GM23338 (cell line): Measurements from ENCODE around the gene TPX2. TPM values are rescaled to one million over a fixed set of nuclear protein-coding genes. Genes with fewer than 3 reads are reported as not detected.

Experiments used
- ATAC-seq: fragments of 200-7000 bp; cut with Tn5 transposase; 3 replicates; pipeline ENCODE4 v1.9.1; 2020
- DNase-seq: peaks from one replicate; pipeline ENCODE4 v3.0.0-alpha.2; 2015; ENCODE audit warnings: low spot score
- H2AFZ ChIP-seq: fragments of 200-600 bp; sonication (generic); 2 replicates; pipeline ENCODE4 v1.8.0; 2016; ENCODE audit warnings: antibody characterized with exemption, mild to moderate bottlenecking, moderate library complexity
- H3F3A ChIP-seq: fragments of 200-600 bp; sonication (generic); replicated peaks from 2 replicates; pipeline ENCODE4 v1.8.0; 2017; ENCODE audit warnings: antibody characterized with exemption, mixed run types, low read depth
- H3K27ac ChIP-seq: fragments of 200-600 bp; sonication (generic); 2 replicates; pipeline ENCODE4 v1.6.1; 2016; ENCODE audit warnings: low read depth
- H3K27me3 ChIP-seq: fragments of 200-600 bp; sonication (generic); 2 replicates; pipeline ENCODE4 v1.8.0; 2016; ENCODE audit warnings: mild to moderate bottlenecking, mixed run types, moderate library complexity; ENCODE audit not compliant: insufficient read depth
- H3K36me3 ChIP-seq: fragments of 200-600 bp; sonication (generic); 2 replicates; pipeline ENCODE4 v1.8.0; 2016; ENCODE audit warnings: mild to moderate bottlenecking; ENCODE audit not compliant: insufficient read depth
- H3K4me1 ChIP-seq: fragments of 200-600 bp; sonication (generic); 2 replicates; pipeline ENCODE4 v1.8.0; 2016; ENCODE audit warnings: mild to moderate bottlenecking, moderate library complexity; ENCODE audit not compliant: insufficient read depth
- H3K4me2 ChIP-seq: fragments of 200-600 bp; sonication (generic); 2 replicates; pipeline ENCODE4 v1.7.1; 2017; ENCODE audit warnings: mixed run types
- H3K4me3 ChIP-seq: fragments of 200-600 bp; sonication (generic); 2 replicates; pipeline ENCODE4 v1.6.1; 2016; ENCODE audit warnings: mixed run types
- H3K79me2 ChIP-seq: fragments of 200-600 bp; sonication (generic); replicated peaks from 2 replicates; pipeline ENCODE4 v1.8.0; 2017; ENCODE audit warnings: mild to moderate bottlenecking; ENCODE audit not compliant: insufficient read depth
- H3K9me2 ChIP-seq: fragments of 200-600 bp; sonication (generic); 2 replicates; pipeline ENCODE4 v1.8.0; 2017; ENCODE audit not compliant: insufficient read depth
- H4K20me1 ChIP-seq: fragments of 200-600 bp; sonication (generic); replicated peaks from 2 replicates; pipeline ENCODE4 v1.8.0; 2017; ENCODE audit warnings: mild to moderate bottlenecking; ENCODE audit not compliant: insufficient read depth
- H3K27ac Mint-ChIP-seq: 2 replicates; pipeline ENCODE4 v1.8.0; 2020; ENCODE audit warnings: inconsistent platforms, mild to moderate bottlenecking, moderate library complexity, mixed read lengths
- H3K27me3 Mint-ChIP-seq: 3 replicates; pipeline ENCODE4 v1.8.0; 2022; ENCODE audit warnings: low read depth, mild to moderate bottlenecking, moderate library complexity, mixed read lengths, inconsistent platforms; ENCODE audit not compliant: insufficient read depth, poor library complexity
- H3K36me3 Mint-ChIP-seq: 3 replicates; pipeline ENCODE4 v1.8.0; 2021; ENCODE audit warnings: low read depth, mild to moderate bottlenecking, inconsistent platforms, moderate library complexity, mixed read lengths
- H3K4me1 Mint-ChIP-seq: 3 replicates; pipeline ENCODE4 v1.8.0; 2020; ENCODE audit warnings: mild to moderate bottlenecking, inconsistent platforms, mixed read lengths
- H3K4me3 Mint-ChIP-seq: 3 replicates; pipeline ENCODE4 v1.8.0; 2021; ENCODE audit warnings: moderate library complexity, mild to moderate bottlenecking, inconsistent platforms, mixed read lengths
- H3K9me3 Mint-ChIP-seq: 3 replicates; pipeline ENCODE4 v1.8.0; 2020; ENCODE audit warnings: moderate library complexity, mild to moderate bottlenecking, inconsistent platforms, mixed read lengths
- EZH2 ChIP-seq: fragments of 200-600 bp; sonication (generic); IDR thresholded peaks from one replicate; pipeline ENCODE4 v1.8.0; 2017; ENCODE audit warnings: antibody characterized with exemption, mild to moderate bottlenecking, low read depth; ENCODE audit not compliant: unreplicated experiment
- EZH2phosphoT487 ChIP-seq: fragments of 200-600 bp; sonication (generic); IDR thresholded peaks from one replicate; pipeline ENCODE4 v1.8.1; 2018; ENCODE audit warnings: antibody characterized with exemption; ENCODE audit not compliant: unreplicated experiment
- POLR2AphosphoS5 ChIP-seq: IDR thresholded peaks from 2 replicates; pipeline ENCODE4 v1.6.1; 2016; ENCODE audit warnings: antibody characterized with exemption, low read depth
- REST ChIP-seq: IDR thresholded peaks from one replicate; pipeline ENCODE4 v1.6.1; 2018; ENCODE audit warnings: antibody characterized with exemption; ENCODE audit not compliant: unreplicated experiment
- ZNF114 ChIP-seq: fragments of 250-450 bp; sonication (Bioruptor Pico); IDR thresholded peaks from 2 replicates; pipeline ENCODE4 v1.5.0; 2020; ENCODE audit warnings: mild to moderate bottlenecking, moderate library complexity
- ZNF462 ChIP-seq: fragments of 250-450 bp; sonication (Bioruptor Pico); IDR thresholded peaks from 2 replicates; pipeline ENCODE4 v1.5.0; 2020; ENCODE audit warnings: mild to moderate bottlenecking, moderate library complexity
- polyA plus RNA-seq: library from polyadenylated mRNA; unstranded; fragments of >200 nt; fragmentation: Nextera tagmentation; extraction: Ambion mirVana; gene quantifications from 2 replicates; pipeline ENCODE4 v1.2.1, GENCODE V29; 2016
- total RNA-seq: library from RNA; depleted of rRNA; stranded (reverse); fragments of >200 nt; shearing (Covaris generic); gene quantifications from 2 replicates; pipeline ENCODE4 v1.2.3, GENCODE V29; 2014

Gene TPX2
- total and polyA plus RNA-seq, 2 experiments from 2014 or later, result 101 to 159 TPM

- Histone ChIP-seq H2AFZ (no peak overlapping the region), H3K27me3 (no peaks in the 10 kb centered on the region), H3K79me2 (no peaks in the 10 kb centered on the region), H3K27ac (no peak overlapping the region), H3K4me3 (no peak overlapping the region), H3K36me3 (no peaks in the 10 kb centered on the region), H3F3A (0 out of 2 replicates have a peak, but pooled peaks cover 4% of the 10 kb centered on the region), H3K9me2 (no peaks in the 10 kb centered on the region; the same call in 1 of the 2 replicates), H4K20me1 (no peaks in the 10 kb centered on the region), H3K4me2 (no peak overlapping the region), H3K4me1 (no peaks in the 10 kb centered on the region; the same call in 1 of the 2 replicates)
- H3K36me3 Mint-ChIP-seq, result no peaks in the 10 kb centered on the region; the same call in 2 of the 3 replicates
- H3K4me1 Mint-ChIP-seq, result peaks cover 4% of the 10 kb centered on the region; the same call in 2 of the 3 replicates
- ATAC-seq (no peak), DNase-seq (no peak)
- no peak overlapping the region for H3K4me3 Mint-ChIP-seq
- no peak for TF ChIP-seq ZNF114 (CRISPR knock-in tag)
- TF ChIP-seq EZH2phosphoT487, result no peak
- no peak for TF ChIP-seq POLR2AphosphoS5
- TF ChIP-seq REST, result no peak
- TF ChIP-seq EZH2, result no peak
- TF ChIP-seq ZNF462, result no peak
- H3K27ac Mint-ChIP-seq, result no peak overlapping the region
- peaks cover 21% of the 10 kb centered on the region for H3K27me3 Mint-ChIP-seq
- peaks cover 15% of the 10 kb centered on the region for H3K9me3 Mint-ChIP-seq
Measured at GRCh38 chr20:31831211-31831610, 92.1 kb downstream of the TPX2 start.
